ENCODE data around the gene KIF9.
"Not testable (repeated sequence)": the region's sequence is repeated elsewhere in the genome, so short reads cannot be mapped to it uniquely, and the experiment has no call there.

The KIF9 gene

DNA sequence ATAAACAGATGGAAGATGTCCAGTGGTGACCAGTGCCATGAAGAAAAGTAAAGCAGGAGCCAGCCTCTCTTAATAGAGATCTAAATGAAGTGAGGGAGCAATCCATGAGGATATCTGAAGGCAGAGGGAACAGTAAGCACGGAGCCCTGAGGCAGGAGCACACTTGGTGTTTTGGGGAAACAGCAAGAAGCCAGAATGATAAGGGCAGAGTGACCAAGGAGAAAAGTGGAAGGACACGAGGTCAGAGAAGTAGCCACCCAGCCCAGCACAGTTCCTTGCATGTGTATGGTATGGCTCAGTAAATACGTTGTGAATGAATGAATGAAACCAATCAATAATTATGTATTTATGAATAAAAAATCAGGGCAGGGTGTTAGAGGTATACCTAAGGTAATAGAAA, 11.8 kb upstream of the KIF9 start:
- no peak for DNase-seq

DNA sequence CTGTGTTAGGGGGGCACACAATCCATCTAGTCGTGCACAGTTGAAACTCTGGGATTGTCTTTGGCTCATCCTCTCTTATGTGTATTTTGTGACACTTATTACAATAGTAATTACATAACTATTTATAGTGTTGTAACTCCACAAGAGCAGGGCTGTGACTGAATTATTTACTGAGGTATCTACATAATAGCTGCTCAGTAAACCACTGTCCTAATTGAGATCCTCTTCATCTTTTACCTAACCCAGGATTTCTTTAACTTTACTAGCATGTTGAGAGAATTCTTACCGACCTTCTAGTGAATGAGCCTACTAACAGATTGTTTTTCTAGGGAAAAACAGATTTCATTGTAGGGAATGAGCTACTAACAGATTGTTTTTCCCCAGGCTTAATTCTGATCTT, 11.2 kb upstream of the KIF9 start:
- DNase-seq, result no peak

DNA sequence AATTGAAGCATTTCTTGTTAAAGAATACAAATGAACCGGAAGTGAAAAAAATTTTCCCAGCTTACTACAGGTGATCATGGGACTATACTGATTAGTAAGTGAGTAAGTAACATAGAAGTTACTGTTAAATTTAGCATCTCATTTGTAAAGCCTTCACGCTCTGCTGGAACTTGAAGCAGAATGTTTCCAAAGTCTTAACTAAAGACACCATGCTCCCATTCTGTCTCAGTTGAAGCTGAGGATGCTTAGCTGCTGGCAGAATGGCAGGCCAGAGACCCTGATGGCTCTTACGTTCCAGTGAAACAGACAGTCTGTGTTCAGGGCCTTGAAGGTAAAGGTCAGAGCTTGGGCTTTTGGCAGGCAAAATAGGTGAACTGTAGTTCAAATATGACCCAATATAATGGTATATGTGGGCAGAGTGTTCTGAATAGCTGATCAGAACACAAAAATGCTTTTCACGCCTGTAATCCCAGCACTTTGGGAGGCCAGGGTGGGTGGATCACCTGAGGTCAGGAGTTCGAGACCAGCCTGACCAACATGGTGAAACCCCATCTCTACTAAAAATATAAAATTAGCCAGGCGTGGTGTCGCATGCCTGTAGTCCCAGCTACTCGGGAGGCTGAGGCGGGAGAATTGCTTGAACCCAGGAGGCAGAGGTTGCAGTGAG, 9.3 kb upstream of the KIF9 start:
- not testable (repeated sequence) for DNase-seq

DNA sequence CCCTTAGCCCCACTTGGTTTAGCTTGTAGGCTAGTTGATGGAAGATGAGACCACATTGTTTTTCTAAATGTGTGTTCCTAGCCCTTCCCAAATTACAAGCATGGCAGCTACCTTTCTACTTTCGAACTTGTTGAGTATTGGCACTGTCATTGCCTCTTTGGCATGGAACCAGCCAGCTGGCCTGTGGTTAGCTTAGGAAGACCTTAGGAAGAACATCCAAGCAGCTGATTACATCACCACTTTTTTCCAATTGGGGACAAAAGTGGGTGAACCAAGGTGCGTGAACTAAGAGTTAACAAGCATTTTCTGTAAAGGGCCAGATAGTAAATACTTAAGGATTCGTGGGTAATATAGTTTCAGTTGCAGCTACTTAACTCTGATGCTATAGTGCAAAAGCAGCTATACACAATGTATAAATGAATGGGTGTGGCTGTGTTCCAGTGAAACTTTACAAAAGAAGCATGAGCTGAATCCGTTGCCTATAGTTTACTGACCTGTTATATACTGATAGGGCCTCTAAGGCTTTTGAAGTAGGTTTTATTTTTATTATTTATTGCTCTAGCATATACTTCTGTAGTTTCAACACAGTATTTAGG, 8.7 kb upstream of the KIF9 start:
- no peak for DNase-seq

DNA sequence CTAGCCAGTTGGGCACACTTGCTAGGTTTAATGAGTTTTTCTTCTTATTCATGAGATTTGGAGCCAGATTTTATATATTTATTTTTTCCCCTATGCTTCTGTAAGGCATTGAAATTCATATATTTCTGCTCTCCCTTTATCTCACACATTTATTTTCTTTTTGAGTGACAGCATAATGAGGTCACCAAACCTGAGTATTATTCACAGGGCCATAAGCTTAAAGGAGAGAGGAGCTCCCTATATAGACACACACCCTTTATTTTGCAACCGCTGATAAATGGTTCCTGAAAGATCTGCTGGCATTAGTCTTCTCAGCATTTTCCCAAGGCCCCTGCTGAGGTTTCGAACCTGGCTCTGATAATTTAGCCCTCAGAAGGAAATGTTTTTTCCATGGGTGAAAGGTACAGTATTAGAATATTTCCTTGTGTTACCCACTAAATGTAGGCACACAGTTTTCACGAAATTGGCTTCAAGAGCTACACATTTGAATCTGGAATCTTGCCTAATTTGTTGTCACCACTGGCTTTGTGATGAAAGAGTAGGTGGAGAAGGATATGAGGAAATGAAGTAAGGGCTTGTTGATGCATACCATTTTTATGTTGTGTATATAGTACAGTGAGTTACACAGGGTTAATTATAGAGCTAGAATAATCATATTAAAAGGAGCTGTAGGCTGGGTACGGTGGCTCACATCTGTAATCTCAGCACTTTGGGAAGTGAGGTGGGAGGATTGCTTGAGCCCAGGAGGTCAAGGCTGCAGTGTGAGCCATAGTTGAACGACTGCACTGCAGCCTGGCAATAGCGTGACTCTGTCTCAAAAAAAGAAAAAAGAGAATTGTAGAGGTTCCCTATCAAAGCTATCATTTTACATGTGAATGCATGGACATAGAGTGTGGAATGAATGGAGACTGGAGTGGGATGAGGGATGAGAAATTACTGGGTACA, 6.6 kb upstream of the KIF9 start:
- DNase-seq, result no peak

DNA sequence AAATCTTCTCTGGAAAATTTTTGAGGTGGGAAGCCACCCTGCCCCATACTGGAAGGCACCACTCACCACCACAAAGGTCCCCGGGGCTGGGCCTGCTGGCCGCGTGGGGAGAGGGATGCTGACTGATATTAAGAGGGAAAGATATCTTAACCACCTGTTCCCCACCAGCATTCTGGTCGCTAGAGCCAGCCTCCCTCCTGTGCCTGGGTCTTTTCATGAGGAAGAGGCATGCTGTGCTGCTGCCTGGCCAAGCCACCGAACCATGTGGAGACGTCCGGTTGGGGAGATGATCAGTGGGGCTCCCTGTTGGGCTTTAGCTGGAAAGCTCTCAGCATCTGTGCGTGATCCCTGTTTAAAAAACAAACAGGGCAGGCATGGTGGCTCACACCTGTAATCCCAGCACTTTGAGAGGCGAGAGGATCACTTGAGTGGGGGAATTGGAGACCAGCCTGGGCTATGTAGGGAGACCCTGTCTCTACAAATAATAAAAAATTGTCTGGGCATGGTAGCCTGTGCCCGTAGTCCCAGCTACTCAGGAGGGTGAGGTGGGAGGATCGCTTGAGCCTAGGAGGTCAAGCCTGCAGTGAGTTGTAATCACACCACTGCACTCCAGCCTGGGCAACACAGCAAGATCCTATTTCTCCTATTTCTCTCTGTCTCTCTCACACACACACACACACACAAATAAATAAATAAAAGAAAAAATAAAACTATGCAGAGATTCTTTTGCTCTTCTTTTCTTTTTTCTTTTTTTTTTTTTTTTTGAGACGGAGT, 1.2 kb upstream of the KIF9 start:
- DNase-seq, result no peak

DNA sequence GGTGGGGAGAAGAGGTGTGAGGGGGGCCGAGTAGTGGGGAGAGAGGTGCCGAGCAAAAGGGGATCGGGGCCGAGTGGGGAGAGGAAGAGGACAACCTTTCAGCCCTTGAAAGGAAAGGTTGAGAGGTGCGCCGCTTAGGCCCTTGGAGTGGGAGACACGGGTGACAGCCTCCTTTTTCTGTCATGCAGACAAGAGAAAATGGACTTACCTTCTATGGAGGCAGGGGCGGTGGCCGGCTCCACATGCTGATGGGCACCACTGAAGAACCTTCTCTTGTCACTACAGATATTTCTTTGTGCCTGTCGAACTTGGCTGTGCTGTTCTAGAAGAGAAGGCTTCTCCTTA, 566 bp upstream of the KIF9 start:
- DNase-seq, result no peak

DNA sequence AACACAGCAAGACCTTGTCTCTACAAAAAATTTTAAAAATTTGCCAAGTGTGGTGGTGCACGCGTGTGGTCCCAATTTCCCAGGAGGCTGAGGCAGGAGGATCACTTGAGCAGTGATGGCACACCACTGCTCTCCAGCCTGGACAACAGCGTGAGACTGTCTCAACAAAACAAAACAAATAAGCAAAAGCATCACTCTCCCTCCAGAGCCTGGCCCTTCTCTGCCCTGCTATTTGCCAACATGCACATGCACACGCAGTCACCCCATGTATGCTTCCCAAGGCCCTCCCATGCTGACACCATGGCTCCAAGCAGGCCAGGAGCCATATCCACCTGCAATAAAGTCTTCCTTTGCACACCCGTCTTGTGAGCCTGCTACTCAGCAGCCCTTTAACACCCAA, 2.1 kb downstream of the KIF9 start:
- DNase-seq, result no peak

DNA sequence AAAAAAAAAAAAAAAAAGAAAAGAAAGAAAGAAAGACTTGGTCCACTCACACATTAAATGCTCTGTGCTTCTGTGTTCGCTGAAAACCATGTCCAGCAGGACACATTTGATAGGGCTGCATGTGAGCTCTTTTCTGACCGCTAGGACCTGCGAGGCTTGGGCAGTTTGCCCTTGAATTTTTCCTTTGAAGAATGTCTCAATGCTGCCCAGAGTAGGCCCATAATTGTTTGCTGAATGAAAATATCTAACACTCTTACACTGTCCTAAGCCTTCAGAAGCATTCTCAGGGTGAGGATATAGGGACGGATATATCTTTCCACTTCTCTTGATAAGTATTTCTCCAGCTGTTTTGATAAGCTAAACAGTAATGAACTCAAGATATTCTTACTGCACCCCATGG, 6.0 kb downstream of the KIF9 start:
- no peak for DNase-seq

DNA sequence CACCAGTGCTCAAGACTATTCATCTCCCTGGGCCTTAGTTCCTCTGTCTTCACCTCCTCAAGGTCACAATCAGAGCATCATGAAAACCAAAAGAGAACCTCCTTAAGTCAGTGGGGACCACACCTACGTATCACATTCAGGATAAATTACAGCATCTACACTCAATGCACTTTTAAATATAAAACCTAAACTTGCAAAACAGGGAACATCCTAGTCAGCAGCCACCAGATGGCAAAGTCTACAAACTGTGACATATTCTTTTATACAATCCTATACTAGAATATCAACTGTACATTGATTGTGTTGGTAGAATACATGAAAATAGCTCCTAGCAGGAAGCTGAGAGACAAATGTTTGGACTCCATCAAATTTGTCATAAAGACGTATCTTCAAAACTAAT, 7.9 kb downstream of the KIF9 start:
- no peak for DNase-seq

DNA sequence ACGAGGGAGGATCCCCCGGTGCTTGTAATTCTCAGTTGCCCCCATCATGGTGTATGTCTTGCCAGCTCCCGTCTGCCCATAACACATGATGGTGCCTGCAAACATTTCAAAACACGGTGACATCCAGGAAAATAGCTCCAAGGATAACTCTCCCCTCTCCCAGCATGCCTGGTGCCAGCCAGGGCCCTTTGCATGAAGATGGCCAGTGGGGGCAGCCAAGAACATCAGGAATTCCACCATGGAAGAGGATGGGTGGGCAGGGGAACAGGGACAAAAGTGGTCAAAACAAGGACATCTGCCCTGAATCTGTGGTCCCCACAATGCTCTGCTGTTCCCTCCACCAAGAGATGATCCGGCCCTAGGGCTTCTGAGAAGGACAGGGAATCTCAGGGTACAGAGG, 9.0 kb downstream of the KIF9 start:
- DNase-seq, result no peak

DNA sequence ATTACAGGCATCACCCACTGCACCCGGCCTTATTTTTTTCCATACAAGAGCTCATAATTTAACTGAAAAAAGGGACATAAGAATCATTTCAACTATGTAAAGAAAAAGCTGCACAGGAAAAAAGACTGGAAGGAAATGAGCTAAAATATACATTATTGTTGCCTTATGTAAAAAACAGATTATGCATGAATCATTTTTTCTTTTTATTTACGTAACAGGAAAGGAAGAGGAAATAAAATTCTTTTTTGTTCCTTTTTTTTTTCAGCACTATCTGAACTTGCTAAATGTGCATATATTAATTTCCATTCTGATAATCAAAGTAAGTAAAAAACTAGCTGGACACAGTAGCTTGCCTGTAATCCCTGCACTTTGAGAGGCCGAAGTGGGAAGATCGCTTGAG, 12.1 kb downstream of the KIF9 start:
- DNase-seq, result no peak

DNA sequence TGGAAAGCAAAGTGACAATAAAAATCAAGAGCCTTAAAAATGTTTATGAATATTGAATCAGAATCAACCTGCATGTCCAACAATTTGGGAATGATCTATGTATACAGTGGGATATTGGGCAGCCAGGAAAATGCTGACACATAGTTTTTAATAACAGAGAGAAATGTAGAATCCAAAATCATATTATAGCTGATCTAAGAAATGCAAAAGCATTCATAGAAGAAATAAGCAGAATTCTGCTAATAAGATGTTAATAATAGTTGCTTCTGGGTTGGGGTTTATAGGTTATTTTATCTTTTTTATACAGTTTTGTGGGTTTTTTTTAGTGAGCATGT, 15.1 kb downstream of the KIF9 start:
- DNase-seq, result no peak

DNA sequence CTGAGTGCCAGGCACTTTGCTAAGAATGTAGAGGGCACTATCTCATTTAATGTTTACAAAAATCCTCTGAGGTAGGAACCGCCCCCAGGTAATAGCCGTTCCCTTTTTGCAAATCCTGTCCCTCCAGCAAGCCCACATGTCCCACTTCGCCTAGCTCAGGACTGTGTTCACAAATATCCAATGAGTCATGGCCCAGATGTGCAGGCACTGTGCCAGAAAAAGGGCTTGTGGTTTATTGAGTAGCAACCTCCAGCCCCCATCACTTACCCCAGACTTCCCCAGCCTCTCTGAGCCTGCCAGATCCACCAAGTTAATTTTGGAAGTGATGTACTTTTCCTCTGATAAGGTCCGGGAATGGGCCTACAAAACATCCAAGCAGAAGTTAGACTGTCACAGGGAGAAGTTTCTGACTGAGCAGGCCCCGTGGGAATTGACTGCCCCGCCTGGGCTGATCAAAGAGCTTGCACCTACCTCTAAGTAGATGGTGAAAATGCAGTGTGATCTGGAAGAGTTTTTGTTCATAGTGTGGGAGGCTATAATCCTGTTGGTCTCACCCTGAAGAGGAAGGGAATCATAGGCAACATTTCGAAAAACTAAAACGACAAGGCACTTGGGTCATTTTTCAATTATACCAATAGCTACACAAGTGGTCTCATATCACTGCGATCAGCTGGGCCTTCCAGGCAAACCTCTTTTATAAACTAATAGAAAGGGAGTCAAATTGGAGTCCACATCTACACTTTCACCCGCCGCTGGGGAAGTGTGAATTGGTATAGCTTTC, 15.7 kb downstream of the KIF9 start:
- no peak for DNase-seq

DNA sequence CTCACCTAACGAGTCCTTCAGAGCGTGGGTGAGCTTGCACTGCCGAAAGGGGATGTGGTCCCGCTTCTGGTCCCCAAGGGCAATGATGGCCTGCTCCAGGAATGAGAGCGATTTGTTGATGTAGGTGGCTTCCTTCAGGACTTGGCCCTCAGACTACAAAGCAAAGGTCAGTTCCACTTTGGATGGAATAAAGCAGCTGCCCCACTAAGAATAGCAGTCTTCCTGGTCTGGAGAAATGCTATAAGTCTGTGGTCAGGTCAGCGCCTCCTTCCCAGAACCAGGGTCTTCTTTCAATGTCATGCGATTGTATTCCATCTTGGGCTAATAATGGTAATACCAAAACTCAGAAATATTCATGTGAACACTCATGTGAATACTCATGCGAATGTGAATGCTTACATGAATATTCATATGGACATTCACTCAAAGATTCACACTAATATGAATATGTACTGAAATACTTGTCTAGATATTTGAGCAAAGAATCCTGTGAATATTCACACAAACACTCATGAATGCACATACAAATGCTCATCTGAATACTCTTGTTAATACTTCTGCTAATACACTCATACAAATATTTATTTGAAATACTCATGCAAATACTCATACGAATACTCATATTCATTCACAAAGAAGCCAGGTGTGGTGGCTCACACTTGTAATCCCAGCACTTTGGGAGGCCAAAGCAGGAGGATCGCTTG, 16.7 kb downstream of the KIF9 start:
- no peak for DNase-seq

DNA sequence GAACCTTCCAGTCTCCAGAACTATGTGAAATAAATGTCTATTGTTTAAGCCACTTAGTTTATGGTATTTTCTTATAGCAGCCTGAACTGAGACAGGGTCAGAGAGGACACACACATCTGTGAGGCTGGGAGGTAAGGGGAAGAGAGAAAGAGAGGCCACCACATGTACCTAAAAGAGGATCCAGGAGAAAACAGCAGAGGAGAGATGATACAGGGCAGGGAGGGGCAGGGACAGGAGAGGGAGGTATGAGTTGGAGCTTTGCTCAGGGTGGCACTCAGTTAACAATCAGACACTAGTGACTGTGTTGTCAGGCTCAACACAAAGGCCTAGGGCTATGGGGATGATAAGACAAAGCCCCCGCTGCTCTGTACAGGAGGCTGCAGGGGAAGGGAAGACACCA, 17.6 kb downstream of the KIF9 start:
- no peak for DNase-seq

DNA sequence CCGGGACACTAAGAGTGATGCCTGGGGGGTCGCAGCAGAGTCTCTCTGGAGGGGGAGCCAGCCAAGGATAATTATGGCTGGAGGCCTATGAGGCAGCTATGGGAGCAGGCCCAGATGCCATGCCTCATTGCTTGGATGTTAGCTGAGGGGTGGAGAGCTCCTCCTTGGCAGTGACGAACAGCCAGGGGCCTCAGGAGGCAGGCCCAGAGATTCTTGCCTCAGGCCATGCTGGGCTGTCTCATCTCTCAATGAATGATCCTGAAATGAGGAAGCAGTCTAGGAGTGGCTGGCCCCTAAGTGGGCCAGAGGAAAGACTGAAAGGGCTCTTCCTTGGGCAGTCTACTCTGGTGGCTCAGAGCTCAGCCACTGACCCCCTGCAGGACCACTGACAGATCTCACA, 21.3 kb downstream of the KIF9 start:
- no peak for DNase-seq

DNA sequence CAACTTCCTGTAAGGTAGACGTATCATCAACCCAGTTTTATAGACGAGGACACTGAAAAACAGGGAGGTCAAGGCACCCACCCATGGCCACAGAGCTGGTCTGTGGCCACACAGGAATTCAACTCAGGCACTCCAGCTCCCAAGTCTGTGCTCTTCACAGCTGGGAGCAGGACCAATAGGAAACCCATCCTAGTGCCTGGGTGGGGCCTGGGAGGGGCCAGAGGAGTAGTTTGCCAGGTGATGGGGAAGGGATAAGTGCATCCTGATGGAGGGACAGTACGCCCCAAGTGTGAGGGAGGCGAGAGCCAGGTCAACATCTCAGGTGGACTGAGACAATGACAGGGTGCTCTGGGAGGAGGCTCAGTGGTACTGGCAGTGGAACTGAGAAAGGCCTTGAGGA, 22.0 kb downstream of the KIF9 start:
- DNase-seq, result no peak

DNA sequence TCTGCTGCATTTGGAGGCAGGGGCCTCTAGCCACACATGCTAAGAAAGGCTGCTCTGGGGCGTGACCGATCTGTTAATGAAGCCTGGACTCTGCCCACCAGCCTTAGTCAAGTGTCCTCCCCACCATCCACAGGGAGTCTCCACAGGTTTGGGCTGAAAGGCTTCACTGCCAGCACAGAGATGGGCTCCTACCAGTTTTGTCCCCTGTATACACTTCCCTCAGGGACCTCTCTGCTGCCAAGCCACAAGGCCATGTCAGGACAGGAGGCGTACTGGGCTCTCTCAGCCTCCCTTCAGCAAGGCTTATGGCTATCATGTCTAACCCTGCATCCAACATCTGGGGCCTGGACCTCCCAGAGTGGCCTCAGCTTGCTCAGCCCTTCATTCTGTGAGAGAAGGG, 23.5 kb downstream of the KIF9 start:
- no peak for DNase-seq

DNA sequence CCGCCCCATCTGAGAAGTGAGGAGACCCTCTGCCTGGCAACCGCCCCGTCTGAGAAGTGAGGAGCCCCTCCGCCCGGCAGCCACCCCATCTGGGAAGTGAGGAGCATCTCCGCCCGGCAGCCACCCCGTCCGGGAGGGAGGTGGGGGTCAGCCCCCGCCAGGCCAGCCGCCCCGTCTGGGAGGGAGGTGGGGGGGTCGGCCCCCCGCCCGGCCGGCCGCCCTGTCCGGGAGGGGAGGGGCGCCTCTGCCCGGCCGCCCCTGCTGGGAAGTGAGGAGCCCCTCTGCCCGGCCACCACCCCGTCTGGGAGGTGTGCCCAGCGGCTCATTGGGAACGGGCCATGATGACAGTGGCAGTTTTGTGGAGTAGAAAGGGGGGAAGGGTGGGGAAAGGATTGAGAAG, 26.3 kb downstream of the KIF9 start:
- DNase-seq, result not testable (repeated sequence)

DNA sequence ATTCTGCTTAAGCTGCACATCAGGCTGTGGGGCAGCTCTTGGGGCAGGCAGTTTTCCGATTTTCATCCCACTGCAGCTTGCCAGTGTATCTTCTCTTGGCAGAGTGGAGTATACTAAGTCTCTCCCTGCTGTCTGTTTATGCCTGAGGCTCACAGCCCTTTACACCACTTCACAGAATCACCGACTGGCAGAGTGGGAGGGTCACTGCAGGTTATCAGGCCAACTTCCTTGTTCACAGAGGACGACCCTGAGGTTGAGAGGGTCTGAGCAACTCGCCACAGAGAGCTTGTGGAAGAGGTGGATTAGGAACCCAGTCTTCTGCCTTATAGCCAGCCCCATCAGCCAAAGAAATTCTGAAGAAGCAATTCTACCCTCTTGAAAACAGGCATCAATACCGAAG, 30.9 kb downstream of the KIF9 start:
- DNase-seq, result no peak

DNA sequence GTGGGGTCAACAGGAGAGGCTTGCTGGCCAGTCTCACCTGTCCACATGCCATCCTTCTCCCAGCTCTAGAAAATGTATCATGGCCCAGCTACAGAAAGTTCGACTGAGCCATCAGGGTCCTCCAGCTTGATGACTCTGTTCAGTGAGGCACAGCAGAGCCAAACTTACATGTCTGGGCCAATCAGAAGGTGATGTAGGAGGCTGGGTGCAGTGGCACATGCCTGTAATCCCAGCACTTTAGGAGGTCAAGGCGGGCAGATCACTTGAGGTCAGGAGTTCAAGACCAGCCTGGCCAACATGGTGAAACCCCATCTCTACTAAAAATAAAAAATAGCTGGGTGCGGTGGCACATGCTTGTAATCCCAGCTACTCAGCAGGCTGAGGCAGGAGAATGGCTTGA, 31.5 kb downstream of the KIF9 start:
- DNase-seq, result not testable (repeated sequence)
